ENCODE results near the gene GRIK1.

The GRIK1 gene

GRCh38 chr21:29834617-29835016 is 105.2 kb downstream of the GRIK1 start:
- intact Hi-C loops (cut with DNase I) = no loop called here
- no peak for DNase-seq

GRCh38 chr21:29832217-29832616 is 107.6 kb downstream of the GRIK1 start:
- intact Hi-C loops (cut with DNase I) = no loop called here

GRCh38 chr21:29829564-29830275 is 110.1 kb downstream of the GRIK1 start:
- intact Hi-C loops (cut with DNase I) = no loop called here
- no peak for DNase-seq

More at GRCh38 chr21:29832217-29832616, 107.6 kb downstream of the GRIK1 start:
- DNase-seq = no peak

- DNase-seq = no peak
- intact Hi-C loops (cut with DNase I) = no loop called here
These were observed 112.1 kb downstream of the GRIK1 start for GRCh38 chr21:29827647-29828046.

DNA sequence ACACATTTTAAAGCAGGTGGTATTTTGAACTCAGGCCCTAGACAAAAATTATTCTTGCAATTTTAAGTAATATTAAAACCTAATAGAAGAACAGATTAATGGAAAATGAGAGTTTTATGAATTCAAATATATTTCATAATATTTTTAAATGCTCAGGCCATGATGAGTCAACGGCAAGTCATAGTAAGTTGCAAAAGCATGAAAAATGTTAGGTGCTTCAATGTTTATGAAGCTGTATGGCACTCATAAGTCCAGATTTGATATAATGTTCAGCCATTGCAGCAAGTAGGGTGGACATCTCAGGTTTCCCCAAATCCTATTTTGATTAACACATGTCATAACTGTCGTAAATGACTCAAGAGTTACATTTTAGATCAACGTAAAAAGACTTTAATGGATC is 112.6 kb downstream of the GRIK1 start:
- no peak for DNase-seq
- intact Hi-C loops (cut with DNase I) = no loop called here

DNA sequence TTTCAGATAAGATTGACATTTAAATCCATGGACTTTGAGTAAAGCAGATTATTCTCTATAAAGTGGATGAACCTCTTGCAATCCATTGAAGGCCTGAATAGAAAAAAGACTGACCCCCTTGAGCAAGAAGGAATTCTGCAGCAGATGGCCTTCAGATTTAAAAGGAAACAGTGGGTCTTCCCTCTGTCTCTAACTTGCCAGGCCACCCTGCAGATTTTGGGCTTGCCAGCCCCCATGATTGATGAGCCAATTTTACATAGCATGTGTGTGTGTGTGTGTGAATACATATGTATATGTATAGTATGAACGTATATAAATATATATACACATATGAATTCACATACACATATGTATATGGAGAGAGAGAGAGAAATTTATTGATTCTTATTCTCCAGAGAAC is 113.4 kb downstream of the GRIK1 start:
- intact Hi-C loops (cut with DNase I) = no loop called here
- DNase-seq = no peak

- no peak for DNase-seq
- intact Hi-C loops (cut with DNase I) = no loop called here
These were observed 113.9 kb downstream of the GRIK1 start for GRCh38 chr21:29825936-29826335.

DNA sequence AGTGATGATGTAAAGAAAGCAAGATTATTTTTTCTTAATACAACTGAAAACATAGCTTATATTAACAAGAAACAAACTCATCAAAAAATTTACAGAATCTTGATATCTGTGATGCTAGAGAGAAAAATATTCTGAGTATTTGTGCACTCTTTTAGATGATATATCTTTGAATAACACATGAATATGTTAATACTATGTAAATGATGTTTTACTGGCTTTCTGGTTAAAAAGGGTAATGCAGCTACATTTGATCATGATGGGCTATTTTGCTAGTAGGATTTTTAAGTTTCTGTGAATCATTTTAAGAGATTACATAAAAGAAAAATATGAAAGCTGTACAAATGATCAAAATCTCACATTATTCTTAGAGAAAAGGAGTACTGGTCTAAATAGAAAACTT is 114.5 kb downstream of the GRIK1 start:
- DNase-seq = no peak
- intact Hi-C loops (cut with DNase I) = no loop called here

DNA sequence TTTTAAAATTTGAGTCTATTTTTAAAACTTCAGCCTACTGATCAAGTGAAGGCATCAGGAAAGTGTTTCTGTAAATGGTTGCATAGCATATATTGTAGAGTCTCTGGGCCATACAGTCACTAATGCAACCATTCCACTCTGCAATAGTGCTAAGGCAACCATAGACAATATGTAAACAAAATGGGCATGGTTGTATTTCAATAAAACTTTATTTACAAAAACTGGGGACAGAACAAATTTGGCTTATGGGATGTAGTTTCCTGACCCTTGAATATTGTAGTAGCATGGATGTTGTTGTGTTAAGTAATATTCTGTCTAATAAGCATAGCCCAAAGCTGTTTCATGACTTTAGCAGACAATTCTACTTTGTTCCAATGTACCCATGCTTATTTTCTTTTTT is 117.7 kb downstream of the GRIK1 start:
- no peak for DNase-seq
- intact Hi-C loops (cut with DNase I) = no loop called here

DNA sequence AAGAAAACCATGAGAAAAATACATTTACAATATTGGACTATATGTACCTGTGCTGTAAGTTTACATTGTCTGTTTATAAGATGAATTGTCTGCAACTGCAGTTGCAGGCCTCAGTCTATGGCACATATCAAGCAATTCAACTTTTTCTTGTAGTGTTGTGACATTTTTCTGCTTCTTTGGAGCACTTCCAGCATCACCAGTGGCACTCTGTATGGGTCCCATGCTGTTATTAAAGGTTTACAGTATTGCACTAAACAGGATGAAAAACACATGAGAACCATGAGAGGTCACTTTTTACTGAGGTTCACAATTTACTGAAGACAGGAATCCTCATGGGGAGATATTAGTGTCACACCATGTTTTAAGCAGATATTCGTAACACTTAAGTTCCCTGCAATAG is 118.6 kb downstream of the GRIK1 start:
- no peak for DNase-seq
- intact Hi-C loops (cut with DNase I) = no loop called here

DNA sequence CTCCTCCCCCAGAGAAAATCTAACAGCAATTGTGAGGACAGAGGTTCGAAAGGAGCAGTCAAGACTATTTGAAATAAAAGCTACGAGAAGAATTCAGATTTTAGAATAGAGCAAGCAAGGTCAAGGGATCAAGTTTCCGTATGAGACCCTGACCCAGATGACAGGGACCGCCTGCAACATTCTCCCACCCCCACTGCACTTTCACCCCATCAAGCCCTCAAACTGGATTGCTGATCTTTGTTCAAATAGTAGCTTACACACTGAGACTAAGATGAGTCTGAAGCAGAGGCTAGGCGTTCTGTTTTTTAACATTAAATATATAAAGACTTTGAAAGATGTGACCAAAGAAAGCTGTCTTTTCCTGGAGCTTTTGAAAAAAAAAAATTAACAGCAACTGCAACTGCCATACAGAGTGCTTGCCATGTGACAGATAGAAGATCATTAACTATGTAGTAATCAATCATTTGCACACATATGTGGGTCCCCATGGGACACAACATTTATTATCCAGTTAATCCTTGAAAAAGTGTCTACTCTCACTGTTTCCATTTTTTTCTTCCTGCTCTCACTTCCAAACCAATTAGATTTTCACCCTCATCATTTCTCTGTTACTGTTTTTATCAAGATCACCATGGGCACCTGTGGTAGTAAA is 120.0 kb downstream of the GRIK1 start:
- no peak for DNase-seq
- intact Hi-C loops (cut with DNase I) = no loop called here

- intact Hi-C loops (cut with DNase I) = no loop called here
- DNase-seq = no peak
These were observed 121.3 kb downstream of the GRIK1 start for GRCh38 chr21:29818383-29818921.

DNA sequence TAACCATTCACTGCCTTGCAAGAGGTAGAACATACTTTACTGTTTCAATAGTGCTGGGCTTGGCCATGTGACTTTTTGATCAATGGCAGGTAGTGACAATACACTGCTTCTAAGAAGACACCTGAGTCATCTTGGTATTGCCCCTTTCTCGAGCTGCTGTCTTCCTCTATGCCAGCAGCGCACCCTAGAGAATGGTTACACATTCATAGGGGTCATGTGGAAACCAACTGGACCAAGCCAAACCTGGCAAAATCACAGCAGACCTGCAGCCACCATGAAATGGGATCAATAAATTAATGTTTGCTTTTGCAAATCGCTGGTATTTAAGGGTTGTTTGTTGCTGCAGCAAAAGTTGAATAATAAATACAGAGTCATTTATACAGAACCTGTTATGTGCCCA is 122.3 kb downstream of the GRIK1 start:
- intact Hi-C loops (cut with DNase I) = no loop called here
- no peak for DNase-seq

DNA sequence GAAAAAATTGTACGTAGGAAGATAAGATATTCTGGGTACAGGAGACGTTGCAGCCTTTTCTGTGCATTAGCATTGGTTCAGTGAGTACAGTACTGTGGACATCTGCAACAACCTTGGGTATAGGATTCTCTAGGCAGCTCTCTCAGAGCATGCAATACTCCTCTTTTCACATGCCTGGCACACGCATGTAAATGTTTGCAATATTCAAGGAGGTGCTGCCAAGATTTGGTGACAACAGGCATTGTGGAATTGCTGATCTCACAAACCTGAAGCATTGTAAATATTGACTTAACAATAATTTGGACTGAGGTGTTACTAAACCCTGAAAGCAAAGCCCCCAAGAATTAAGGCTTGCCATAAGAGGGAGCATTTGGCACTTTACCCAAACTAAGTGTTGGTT is 126.8 kb downstream of the GRIK1 start:
- no peak for DNase-seq
- intact Hi-C loops (cut with DNase I) = no loop called here

GRCh38 chr21:29810871-29811270 is 128.9 kb downstream of the GRIK1 start:
- intact Hi-C loops (cut with DNase I) = no loop called here
- no peak for DNase-seq

- intact Hi-C loops (cut with DNase I) = no loop called here
- no peak for DNase-seq
These were observed 131.6 kb downstream of the GRIK1 start for GRCh38 chr21:29808153-29808552.

DNA sequence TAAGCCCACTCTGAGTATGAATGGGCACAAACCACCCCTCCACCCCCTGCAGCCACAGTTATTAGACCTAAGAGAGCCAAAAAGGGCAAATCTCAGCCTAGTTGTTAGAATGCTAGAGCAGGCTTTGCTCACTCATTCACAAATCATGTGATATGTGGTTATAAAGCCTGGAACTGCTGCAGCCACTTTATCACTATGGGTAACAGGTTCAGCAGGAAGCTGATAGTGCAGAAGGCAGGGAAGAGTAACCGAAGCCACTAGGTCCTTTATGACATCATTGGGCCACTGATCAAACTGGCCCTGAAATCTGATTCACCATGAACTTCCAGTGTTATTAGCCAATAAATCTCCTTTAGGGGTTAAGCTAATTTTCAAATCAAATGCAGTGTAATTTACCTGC is 134.7 kb downstream of the GRIK1 start:
- no peak for DNase-seq
- intact Hi-C loops (cut with DNase I) = no loop called here

- intact Hi-C loops (cut with DNase I) = no loop called here
- no peak for DNase-seq
These were observed 136.6 kb downstream of the GRIK1 start for GRCh38 chr21:29803191-29803590.

DNA sequence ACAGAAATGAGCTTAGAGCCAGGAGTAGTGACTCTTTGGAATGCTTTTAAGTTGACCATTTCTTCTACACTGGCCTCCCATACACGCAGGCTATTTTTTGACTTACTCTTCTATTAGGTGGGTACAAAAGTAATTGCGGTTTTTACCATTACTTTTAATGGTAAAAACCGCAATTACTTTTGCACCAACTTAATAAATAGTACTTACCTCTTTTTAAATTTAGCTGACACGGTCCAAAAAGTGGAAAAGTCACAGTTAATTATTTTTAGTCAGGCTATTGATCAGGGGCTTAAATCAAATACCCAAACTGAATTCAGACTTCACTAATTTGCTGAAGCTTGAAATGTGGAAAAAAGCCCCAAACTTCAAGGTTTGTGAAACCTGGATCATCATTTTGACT is 138.7 kb downstream of the GRIK1 start:
- intact Hi-C loops (cut with DNase I) = no loop called here
- no peak for DNase-seq

DNA sequence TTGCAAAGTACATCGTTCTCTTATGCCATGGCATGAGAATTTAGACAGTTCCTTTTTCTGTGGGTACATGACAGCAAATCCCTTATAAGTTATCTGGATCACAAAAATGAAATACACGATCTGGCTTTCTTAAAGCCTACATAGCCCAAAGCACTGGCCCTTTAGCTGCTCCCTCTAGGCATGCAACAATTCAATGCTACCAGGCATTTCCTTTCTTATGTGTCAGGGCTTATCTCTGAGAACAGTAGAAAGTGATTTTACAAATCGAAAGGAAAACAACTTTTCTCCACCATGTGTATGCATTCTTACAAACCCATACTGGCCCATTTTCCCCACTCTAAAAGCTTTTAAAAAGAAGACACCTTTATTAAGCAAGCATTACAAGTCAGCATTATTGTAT is 139.7 kb downstream of the GRIK1 start:
- DNase-seq = no peak
- intact Hi-C loops (cut with DNase I) = no loop called here

DNA sequence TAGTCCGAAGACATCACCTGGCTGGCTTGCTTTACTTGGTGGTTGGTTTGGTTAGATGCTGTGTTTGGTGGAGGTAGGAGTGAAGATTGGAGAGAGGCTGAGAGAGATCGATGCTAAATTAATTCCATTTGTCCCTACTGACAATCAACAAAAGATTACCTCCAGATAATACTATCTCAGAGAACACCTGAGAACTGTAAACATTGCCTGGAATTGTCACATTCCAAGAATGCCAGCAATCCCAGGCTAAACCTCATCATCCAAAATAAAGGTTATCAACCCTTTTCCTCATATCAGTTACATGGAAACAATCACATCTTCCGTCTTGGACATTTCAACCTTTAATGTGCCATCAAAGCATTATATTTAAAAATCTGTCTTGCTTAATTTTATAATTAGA is 141.0 kb downstream of the GRIK1 start:
- intact Hi-C loops (cut with DNase I) = no loop called here
- DNase-seq = no peak

DNA sequence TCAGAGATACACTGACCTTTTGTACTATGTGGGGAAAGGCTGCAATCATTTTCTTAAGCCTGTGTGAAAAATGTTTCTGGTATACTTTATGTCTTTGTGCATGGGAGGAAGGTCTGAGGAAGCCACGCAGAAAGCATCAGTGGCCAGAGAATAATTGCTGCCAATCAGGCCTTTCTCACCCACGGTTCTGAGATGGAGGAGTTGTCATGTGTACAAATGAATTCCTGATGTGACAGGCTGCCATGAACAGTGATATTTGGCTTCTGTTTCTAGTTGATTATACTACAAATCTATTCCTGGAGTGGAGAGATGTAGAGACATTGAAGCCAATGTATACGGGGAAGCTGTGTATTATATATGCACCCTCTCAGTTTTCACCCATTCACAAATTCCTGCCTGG is 142.6 kb downstream of the GRIK1 start:
- DNase-seq = no peak
- intact Hi-C loops (cut with DNase I) = no loop called here

Measured in posterior cingulate gyrus (tissue), 11 donors.